ENCODE measurements around the gene BTNL2. TPM values are rescaled to one million over a fixed set of nuclear protein-coding genes. Genes with fewer than 3 reads are reported as not detected.

BTNL2 gene
- total and polyA plus RNA-seq, 2 donors (not counting 3 experiments of a cell fraction or from before 2014, with no cell fraction given) = not detected

DNA sequence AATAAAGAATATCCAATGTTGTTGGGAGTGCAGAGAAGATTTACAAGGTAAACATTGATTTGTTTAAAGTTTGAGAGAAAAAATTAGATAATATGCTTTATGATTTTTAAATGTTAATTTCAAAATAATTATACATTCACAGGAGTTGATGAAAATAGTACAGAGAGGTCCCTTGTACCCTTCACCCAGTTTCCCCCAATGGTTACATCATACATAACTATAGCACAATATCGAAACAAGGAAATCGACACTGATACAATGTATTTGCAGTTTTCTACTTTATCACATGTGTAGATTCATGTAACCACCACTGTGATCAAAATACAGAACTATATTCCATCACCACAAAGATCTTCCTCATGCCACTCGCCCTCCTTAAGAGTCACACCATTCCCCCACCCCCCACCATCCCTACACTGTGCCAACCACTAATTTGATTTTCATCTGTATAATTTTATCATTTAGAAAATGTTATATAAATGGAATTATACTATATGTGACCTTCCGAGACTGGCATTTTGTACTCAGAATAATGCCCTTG, 21.0 kb upstream of the BTNL2 start:
- ChIA-PET POLR2A (no interaction called here), CTCF (no interaction called here)
- dilution Hi-C loops (cut with MboI; ENCODE audit: extremely low pct_ligation_motif_present, low sequenced_read_pairs) = no loop called here
- DNase-seq (ENCODE audit: low read depth, low spot score) (no peak), FAIRE-seq (no peak)
- no peak overlapping the region for H3K4me3 ChIP-seq (replicated peaks in 1 of 3; ENCODE audit: insufficient read depth in 1 of 3, low read depth in 1 of 3, low read length in 3 of 3)
- no peaks in the 10 kb centered on the region for H3K36me3 ChIP-seq (ENCODE audit: control insufficient read depth in 2 of 2, extremely low read depth in 1 of 2, insufficient read depth in 2 of 2, low read length in 2 of 2)
- no peaks in the 10 kb centered on the region for H4K20me1 ChIP-seq (replicated peaks; ENCODE audit: control insufficient read depth, extremely low read depth, insufficient read depth, low read length)
- H3K9me1 ChIP-seq (replicated peaks; ENCODE audit: control insufficient read depth, extremely low read depth, insufficient read depth, low read length) = no peaks in the 10 kb centered on the region
- intact Hi-C loops (cut with micrococcal nuclease) = no loop called here
- peaks cover 14 to 19% of the 10 kb centered on the region in 2 experiments for H3K27me3 ChIP-seq (ENCODE audit: control insufficient read depth in 2 of 2, insufficient read depth in 2 of 2, low read length in 2 of 2)
- no peaks in the 10 kb centered on the region for H3K79me2 ChIP-seq (ENCODE audit: control insufficient read depth, insufficient read depth, low read length)
- no peaks in the 10 kb centered on the region for H3K4me1 ChIP-seq (ENCODE audit: control insufficient read depth, extremely low read depth, insufficient read depth, low read length)
- no TSS peak for BruUV-seq (replicated peaks)
- TF ChIP-seq, protein P1, sequence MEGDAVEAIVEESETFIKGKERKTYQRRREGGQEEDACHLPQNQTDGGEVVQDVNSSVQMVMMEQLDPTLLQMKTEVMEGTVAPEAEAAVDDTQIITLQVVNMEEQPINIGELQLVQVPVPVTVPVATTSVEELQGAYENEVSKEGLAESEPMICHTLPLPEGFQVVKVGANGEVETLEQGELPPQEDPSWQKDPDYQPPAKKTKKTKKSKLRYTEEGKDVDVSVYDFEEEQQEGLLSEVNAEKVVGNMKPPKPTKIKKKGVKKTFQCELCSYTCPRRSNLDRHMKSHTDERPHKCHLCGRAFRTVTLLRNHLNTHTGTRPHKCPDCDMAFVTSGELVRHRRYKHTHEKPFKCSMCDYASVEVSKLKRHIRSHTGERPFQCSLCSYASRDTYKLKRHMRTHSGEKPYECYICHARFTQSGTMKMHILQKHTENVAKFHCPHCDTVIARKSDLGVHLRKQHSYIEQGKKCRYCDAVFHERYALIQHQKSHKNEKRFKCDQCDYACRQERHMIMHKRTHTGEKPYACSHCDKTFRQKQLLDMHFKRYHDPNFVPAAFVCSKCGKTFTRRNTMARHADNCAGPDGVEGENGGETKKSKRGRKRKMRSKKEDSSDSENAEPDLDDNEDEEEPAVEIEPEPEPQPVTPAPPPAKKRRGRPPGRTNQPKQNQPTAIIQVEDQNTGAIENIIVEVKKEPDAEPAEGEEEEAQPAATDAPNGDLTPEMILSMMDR (IDR thresholded peaks at IDR 0.05; ENCODE audit: extremely low read depth in 1 of 2, insufficient read depth in 1 of 2, low read depth in 1 of 2, low read length in 2 of 2) = no peak
- TF ChIP-seq POLR2A (IDR thresholded peaks at IDR 0.05; ENCODE audit: low read depth, low read length) (no peak), FOS (IDR thresholded peaks at IDR 0.05; ENCODE audit: borderline replicate concordance, insufficient read depth, low read length) (no peak), GATA2 (IDR thresholded peaks at IDR 0.05; ENCODE audit: insufficient read depth, insufficient read length, low read depth, low read length) (no peak), MAX (IDR thresholded peaks at IDR 0.05; ENCODE audit: insufficient read depth, insufficient read length) (no peak), POLR2AphosphoS5 (IDR thresholded peaks at IDR 0.05; ENCODE audit: insufficient read depth, low read depth, low read length) (no peak), JUN (IDR thresholded peaks at IDR 0.05; ENCODE audit: borderline replicate concordance, insufficient read depth, insufficient read length, low read depth) (no peak), MYC (IDR thresholded peaks at IDR 0.05; ENCODE audit: low read depth, low read length) (no peak), EZH2 (IDR thresholded peaks at IDR 0.05; ENCODE audit: borderline replicate concordance, low read depth, low read length, severe bottlenecking) (no peak)
- no peak overlapping the region for H3K27ac ChIP-seq (ENCODE audit: insufficient read depth, low read depth, low read length)
- no peaks in the 10 kb centered on the region for H3K9me3 ChIP-seq (replicated peaks; ENCODE audit: control insufficient read depth, insufficient read depth, low read length)
- no peak overlapping the region for H3K9ac ChIP-seq (replicated peaks; ENCODE audit: extremely low read depth, insufficient read depth, low read length)
- no peak overlapping the region for H2AFZ ChIP-seq (ENCODE audit: low read depth, low read length)
- H3K4me2 ChIP-seq (ENCODE audit: insufficient read depth, low read length) = no peak overlapping the region
